ENCODE measurements around the gene MPRIP. TPM values are rescaled to one million over a fixed set of nuclear protein-coding genes. Genes with fewer than 3 reads are reported as not detected.
A peak's percentile ranks its signal among the peaks of the same experiment; 100 is the strongest.

The MPRIP gene
- total RNA-seq, 1 experiment from 2014 or later = 132 TPM

- H2AK5ac ChIP-seq (ENCODE audit: insufficient read length, low read length) = no peak overlapping the region
- WGBS (ENCODE audit: extremely low coverage, insufficient read length, low lambda C conversion rate) = no CpG with 5 or more reads among the region's 15 CpGs
- no peaks in the 10 kb centered on the region; a peak in 1 of 5 replicates for H3K9me3 Mint-ChIP-seq
These were observed 20.9 kb upstream of the MPRIP start for GRCh38 chr17:17021194-17021863.

More at GRCh38 chr17:17021194-17021863, 20.9 kb upstream of the MPRIP start:
- Histone ChIP-seq H2BK120ac (ENCODE audit: low read depth, low read length, poor library complexity, severe bottlenecking) (no peak overlapping the region), H4K91ac (ENCODE audit: insufficient read length, low read depth, low read length) (no peak overlapping the region), H3K4me2 (ENCODE audit: insufficient read depth, insufficient read length, low read length) (no peak overlapping the region), H3K4me1 (ENCODE audit: insufficient read depth, low read length) (no peaks in the 10 kb centered on the region), H2AFZ (ENCODE audit: low read length) (no peak overlapping the region), H4K5ac (ENCODE audit: insufficient read length, low read depth, low read length) (no peak overlapping the region), H3K79me1 (ENCODE audit: insufficient read depth, low read depth, low read length, poor library complexity, severe bottlenecking) (no peaks in the 10 kb centered on the region), H4K20me1 (ENCODE audit: control insufficient read depth, insufficient read depth, insufficient read length) (no peaks in the 10 kb centered on the region), H3K56ac (ENCODE audit: insufficient read length, low read depth, low read length) (no peak overlapping the region), H3K79me2 (ENCODE audit: insufficient read depth, low read length) (no peaks in the 10 kb centered on the region), H3K18ac (ENCODE audit: insufficient read length, low read depth, low read length) (no peak overlapping the region), H3K14ac (ENCODE audit: insufficient read depth, low read length) (no peak overlapping the region), H2BK12ac (ENCODE audit: insufficient read length, low read depth, low read length) (no peak overlapping the region), H4K8ac (replicated peaks; ENCODE audit: insufficient read length, low read depth, low read length) (no peak overlapping the region), H3K23me2 (ENCODE audit: insufficient read length, low read depth, low read length, poor library complexity, severe bottlenecking) (no peaks in the 10 kb centered on the region), H2BK15ac (ENCODE audit: low read depth, low read length) (no peak overlapping the region), H3K27me3 (ENCODE audit: insufficient read depth, low read length) (no peaks in the 10 kb centered on the region), H3K9me3 (ENCODE audit: control insufficient read depth, low read depth, low read length) (no peaks in the 10 kb centered on the region), H3K9ac (ENCODE audit: extremely low read depth, insufficient read length, low read length) (no peak overlapping the region), H2BK20ac (ENCODE audit: low read depth, low read length, poor library complexity, severe bottlenecking) (no peak overlapping the region), H3K27ac (ENCODE audit: insufficient read length, low read depth, low read length) (no peak overlapping the region), H2BK5ac (ENCODE audit: insufficient read length, low read length) (no peak overlapping the region), H3K4ac (ENCODE audit: low read depth, low read length) (no peak overlapping the region), H3K23ac (ENCODE audit: insufficient read length, low read depth, low read length) (no peak overlapping the region), H3T11ph (ENCODE audit: low read length) (no peak overlapping the region)
- no peaks in the 10 kb centered on the region for H3K36me3 Mint-ChIP-seq (ENCODE audit: insufficient read depth in 1 of 3, low read depth in 3 of 3)
- H3K4me1 Mint-ChIP-seq = peaks cover 2 to 6% of the 10 kb centered on the region in 2 experiments; a peak in 2 of 4 replicates
- H3K4me3 Mint-ChIP-seq = no peak overlapping the region
- TF ChIP-seq CTCF (conservative IDR thresholded peaks at IDR 0.05) = no peak
- no peaks in the 10 kb centered on the region for H3K27me3 Mint-ChIP-seq (ENCODE audit: low read depth)
- H3K27ac Mint-ChIP-seq = no peak overlapping the region; a peak in 1 of 7 replicates
- peak; percentile 32 for DNase-seq

Data from H9 (cell line).